Natural killer cell (primary cell): ENCODE data around the gene CCDC187. TPM values are rescaled to one million over a fixed set of nuclear protein-coding genes. Genes with fewer than 3 reads are reported as not detected.

Experiments used
- ATAC-seq, 3 donors: fragments of 150-1000 bp in 2 of 3; fragments of 200-7000 bp in 1 of 3; cut with Tn5 transposase; 1 replicate in 1 of 3; 2 replicates in 2 of 3; pipeline ENCODE4 v1.10.0; 2021; ENCODE audit warnings: mild to moderate bottlenecking in 2 of 3, moderate library complexity in 2 of 3
- DNase-seq, 2 donors: peaks; one replicate each; pipeline versions ENCODE4 v3.0.0 to v3.0.0-alpha.2; 2013 to 2021; ENCODE audit warnings: mixed read lengths in 1 of 2
- H3K27ac ChIP-seq: one replicate; pipeline ENCODE4 v1.5.1; 2013; ENCODE audit warnings: mild to moderate bottlenecking, low read length
- H3K27me3 ChIP-seq: one replicate; pipeline ENCODE4 v1.6.1; 2013; ENCODE audit warnings: low read length; ENCODE audit not compliant: control insufficient read depth, insufficient read depth
- H3K36me3 ChIP-seq: one replicate; pipeline ENCODE4 v1.6.1; 2013; ENCODE audit warnings: low read length; ENCODE audit not compliant: control insufficient read depth, insufficient read depth
- H3K4me1 ChIP-seq: one replicate; pipeline ENCODE4 v1.6.1; 2013; ENCODE audit warnings: low read length; ENCODE audit not compliant: control insufficient read depth, insufficient read depth
- H3K4me3 ChIP-seq: one replicate; pipeline ENCODE4 v1.5.1; 2013; ENCODE audit warnings: low read length
- H3K9me3 ChIP-seq: one replicate; pipeline ENCODE4 v1.6.1; 2013; ENCODE audit warnings: low read length; ENCODE audit not compliant: control insufficient read depth, insufficient read depth
- H3K27ac Mint-ChIP-seq, 2 donors: one replicate each; pipeline ENCODE4 v1.8.0; 2022; ENCODE audit warnings: mild to moderate bottlenecking in 2 of 2, mixed read lengths in 2 of 2, moderate library complexity in 1 of 2
- H3K27me3 Mint-ChIP-seq, 2 donors: one replicate each; pipeline ENCODE4 v1.8.0; 2022; ENCODE audit warnings: low read depth in 2 of 2, mixed read lengths in 2 of 2
- H3K36me3 Mint-ChIP-seq: one replicate; pipeline ENCODE4 v1.8.0; 2022; ENCODE audit warnings: mixed read lengths
- H3K4me1 Mint-ChIP-seq, 2 donors: one replicate each; pipeline ENCODE4 v1.8.0; 2022; ENCODE audit warnings: mixed read lengths in 2 of 2
- H3K4me3 Mint-ChIP-seq: one replicate; pipeline ENCODE4 v1.8.0; 2022; ENCODE audit warnings: mild to moderate bottlenecking, moderate library complexity, mixed read lengths
- H3K9me3 Mint-ChIP-seq, 2 donors: one replicate each; pipeline ENCODE4 v1.8.0; 2022; ENCODE audit warnings: mixed read lengths in 2 of 2
- WGBS: methylation state at CpG from one replicate; pipeline ENCODE4 v1.1.7; 2013; ENCODE audit warnings: missing lambda C conversion rate; ENCODE audit not compliant: insufficient coverage; 5-methylcytosine and 5-hydroxymethylcytosine counted together
- intact Hi-C: fragments of 100-400 bp; cut with micrococcal nuclease; formaldehyde crosslinking; loops from one replicate; pipeline ENCODE4 v1.14.2; 2022
- total RNA-seq, 4 donors: library from RNA; stranded (reverse); fragments of 120-200 nt in 1 of 4; gene quantifications; one replicate each; pipeline versions ENCODE4 v1.2.3 to v1.2.4, GENCODE V29; 2013 to 2022
- TF ChIP-seq, protein P1 (sequence below): fragments of 200-600 bp; IDR thresholded peaks from one replicate; pipeline ENCODE4 v1.8.0; 2022; ENCODE audit warnings: antibody characterized with exemption

CCDC187 gene
- total RNA-seq, 3 donors from 2014 or later (not counting 1 experiment from before 2014, with no cell fraction given), result 0.18 TPM; not detected in 2

GRCh38 chr9:136206602-136207275 is 97.2 kb downstream of the CCDC187 start:
- H3K4me3 Mint-ChIP-seq, result no peak overlapping the region
- H3K4me1 Mint-ChIP-seq, result peaks cover 10 to 14% of the 10 kb centered on the region in 2 donors
- intact Hi-C loops, result no loop called here
- H3K9me3 Mint-ChIP-seq, result no peaks in the 10 kb centered on the region
- peaks cover 20% of the 10 kb centered on the region for H3K27me3 ChIP-seq
- TF ChIP-seq, protein P1, sequence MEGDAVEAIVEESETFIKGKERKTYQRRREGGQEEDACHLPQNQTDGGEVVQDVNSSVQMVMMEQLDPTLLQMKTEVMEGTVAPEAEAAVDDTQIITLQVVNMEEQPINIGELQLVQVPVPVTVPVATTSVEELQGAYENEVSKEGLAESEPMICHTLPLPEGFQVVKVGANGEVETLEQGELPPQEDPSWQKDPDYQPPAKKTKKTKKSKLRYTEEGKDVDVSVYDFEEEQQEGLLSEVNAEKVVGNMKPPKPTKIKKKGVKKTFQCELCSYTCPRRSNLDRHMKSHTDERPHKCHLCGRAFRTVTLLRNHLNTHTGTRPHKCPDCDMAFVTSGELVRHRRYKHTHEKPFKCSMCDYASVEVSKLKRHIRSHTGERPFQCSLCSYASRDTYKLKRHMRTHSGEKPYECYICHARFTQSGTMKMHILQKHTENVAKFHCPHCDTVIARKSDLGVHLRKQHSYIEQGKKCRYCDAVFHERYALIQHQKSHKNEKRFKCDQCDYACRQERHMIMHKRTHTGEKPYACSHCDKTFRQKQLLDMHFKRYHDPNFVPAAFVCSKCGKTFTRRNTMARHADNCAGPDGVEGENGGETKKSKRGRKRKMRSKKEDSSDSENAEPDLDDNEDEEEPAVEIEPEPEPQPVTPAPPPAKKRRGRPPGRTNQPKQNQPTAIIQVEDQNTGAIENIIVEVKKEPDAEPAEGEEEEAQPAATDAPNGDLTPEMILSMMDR, result no peak
- peaks cover 12% of the 10 kb centered on the region for H3K36me3 ChIP-seq
- H3K27me3 Mint-ChIP-seq, result peaks cover 0 to 10% of the 10 kb centered on the region in 2 donors
- no peak overlapping the region for H3K27ac Mint-ChIP-seq
- H3K27ac ChIP-seq, result no peak overlapping the region
- no peaks in the 10 kb centered on the region for H3K9me3 ChIP-seq
- 65% methylated on average over 16 of the region's 16 CpGs for WGBS
- peaks cover 3% of the 10 kb centered on the region for H3K4me1 ChIP-seq
- no peak overlapping the region for H3K4me3 ChIP-seq
- no peaks in the 10 kb centered on the region for H3K36me3 Mint-ChIP-seq
- ATAC-seq, result peak; percentile 38 to 68 (median 60)
- no peak for DNase-seq

DNA sequence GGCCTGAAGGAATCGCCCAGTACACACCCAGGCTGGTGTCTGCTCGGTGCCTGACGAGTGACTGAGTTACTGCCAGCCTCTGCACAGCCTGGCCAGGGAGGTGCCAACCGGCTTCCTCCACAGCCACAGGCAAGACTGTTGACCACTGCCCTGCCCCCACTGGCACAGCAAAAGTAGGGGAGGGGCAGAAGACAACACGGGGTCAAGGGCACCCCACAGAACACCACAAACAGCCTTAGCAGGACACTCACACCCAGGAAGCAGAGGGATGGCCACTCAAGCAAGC is 98.2 kb downstream of the CCDC187 start:
- peaks cover 9% of the 10 kb centered on the region for H3K36me3 ChIP-seq
- no peaks in the 10 kb centered on the region for H3K36me3 Mint-ChIP-seq
- H3K27ac Mint-ChIP-seq, result no peak overlapping the region
- no peak overlapping the region for H3K4me3 Mint-ChIP-seq
- no peak overlapping the region for H3K27ac ChIP-seq
- H3K27me3 ChIP-seq, result peaks cover 28% of the 10 kb centered on the region
- H3K4me1 Mint-ChIP-seq, result peaks cover 10 to 14% of the 10 kb centered on the region in 2 donors
- H3K9me3 Mint-ChIP-seq, result no peaks in the 10 kb centered on the region
- DNase-seq (no peak), ATAC-seq (no peak)
- H3K4me3 ChIP-seq, result no peak overlapping the region
- TF ChIP-seq, protein P1, result no peak
- intact Hi-C loops, result no loop called here
- H3K27me3 Mint-ChIP-seq, result peaks cover 0 to 10% of the 10 kb centered on the region in 2 donors
- no peaks in the 10 kb centered on the region for H3K9me3 ChIP-seq
- 95% methylated on average over 5 of the region's 5 CpGs for WGBS
- peaks cover 3% of the 10 kb centered on the region for H3K4me1 ChIP-seq

GRCh38 chr9:136204838-136205706 is 98.8 kb downstream of the CCDC187 start, which contains the start of gene LHX3:
TSS of gene LHX3 (minus strand) at chr9:136205128. CDS start at chr9:136205012, 116 bp downstream.
- Mint-ChIP-seq H3K36me3 (no peaks in the 10 kb centered on the region), H3K4me3 (no peak within 1 kb of the TSS), H3K4me1 (peaks cover 10 to 14% of the 10 kb centered on the region in 2 donors), H3K27me3 (peaks cover 0 to 10% of the 10 kb centered on the region in 2 donors), H3K27ac (no peak within 1 kb of the TSS), H3K9me3 (no peaks in the 10 kb centered on the region)
- peaks cover 28% of the 10 kb centered on the region for H3K27me3 ChIP-seq
- ATAC-seq (peak in 2 of 3 donors; percentile 56 to 69), DNase-seq (peak; percentile 34 to 60)
- intact Hi-C loops, result no loop called here
- WGBS, result 17% methylated on average over 70 of the region's 70 CpGs
- H3K4me1 ChIP-seq, result peaks cover 3% of the 10 kb centered on the region
- H3K9me3 ChIP-seq, result no peaks in the 10 kb centered on the region
- no peak within 1 kb of the TSS for H3K4me3 ChIP-seq
- peaks cover 9% of the 10 kb centered on the region for H3K36me3 ChIP-seq
- no peak within 1 kb of the TSS for H3K27ac ChIP-seq
- TF ChIP-seq, protein P1, result no peak
